Naive thymus-derived CD4-positive, alpha-beta T cell (primary cell): Measurements from ENCODE around the gene GFY. TPM values are rescaled to one million over a fixed set of nuclear protein-coding genes. Genes with fewer than 3 reads are reported as not detected.

Experiments
- ATAC-seq: fragments of 150-1000 bp; cut with Tn5 transposase; 2 replicates; pipeline ENCODE4 v1.10.0; 2021; ENCODE audit warnings: mild to moderate bottlenecking, moderate library complexity
- CTCF ChIA-PET: fragments of 350-600 bp; sonication (Branson Sonifier 250); formaldehyde crosslinking; loops from one replicate; lab custom pipeline; 2021; ENCODE audit warnings: antibody characterized with exemption; lab: Charles Lee
- POLR2A ChIA-PET: fragments of 350-600 bp; sonication (Branson Sonifier 250); formaldehyde crosslinking; loops from one replicate; lab custom pipeline; 2021; ENCODE audit warnings: antibody characterized with exemption, inconsistent platforms; lab: Charles Lee
- DNase-seq, 9 donors: peaks; one replicate each; pipeline versions ENCODE4 v3.0.0 to v3.0.0-alpha.2; 2020 to 2022; ENCODE audit warnings: mixed read lengths in 1 of 9
- H3K27ac ChIP-seq: one replicate; pipeline ENCODE4 v1.7.0; 2013; ENCODE audit warnings: mild to moderate bottlenecking, low read depth, low read length, moderate library complexity
- H3K27me3 ChIP-seq, 2 donors: one replicate each; pipeline ENCODE4 v1.7.0; 2013; ENCODE audit warnings: low read length in 2 of 2, mild to moderate bottlenecking in 2 of 2, moderate library complexity in 2 of 2; ENCODE audit not compliant: control insufficient read depth in 2 of 2, insufficient read depth in 2 of 2
- H3K36me3 ChIP-seq, 3 experiments: 1 replicate in 2 of 3; 2 replicates in 1 of 3; pipeline ENCODE4 v1.7.0; 2013; ENCODE audit warnings: low read length in 3 of 3, mild to moderate bottlenecking in 3 of 3, moderate library complexity in 1 of 3; ENCODE audit not compliant: insufficient read depth in 3 of 3, control insufficient read depth in 2 of 3
- H3K4me1 ChIP-seq, 2 donors: one replicate each; pipeline ENCODE4 v1.7.0; 2013; ENCODE audit warnings: low read length in 2 of 2, mild to moderate bottlenecking in 2 of 2, moderate library complexity in 1 of 2; ENCODE audit not compliant: control insufficient read depth in 2 of 2, insufficient read depth in 2 of 2
- H3K4me3 ChIP-seq: 2 replicates; pipeline ENCODE4 v1.7.0; 2013; ENCODE audit warnings: mild to moderate bottlenecking, low read length
- H3K9me3 ChIP-seq, 3 experiments: 1 replicate in 2 of 3; 2 replicates in 1 of 3; pipeline ENCODE4 v1.7.0; 2013; ENCODE audit warnings: low read length in 3 of 3; ENCODE audit not compliant: control insufficient read depth in 2 of 3
- H3K27ac Mint-ChIP-seq, 9 donors: one replicate each; pipeline ENCODE4 v1.8.0; 2020 to 2022; ENCODE audit warnings: mixed read lengths in 9 of 9, mild to moderate bottlenecking in 8 of 9, moderate library complexity in 5 of 9, inconsistent platforms in 2 of 9
- H3K27me3 Mint-ChIP-seq, 5 donors: one replicate each; pipeline ENCODE4 v1.8.0; 2021 to 2022; ENCODE audit warnings: mixed read lengths in 5 of 5, mild to moderate bottlenecking in 1 of 5
- H3K36me3 Mint-ChIP-seq, 5 donors: one replicate each; pipeline ENCODE4 v1.8.0; 2020 to 2022; ENCODE audit warnings: mixed read lengths in 5 of 5, mild to moderate bottlenecking in 3 of 5, inconsistent platforms in 1 of 5
- H3K4me1 Mint-ChIP-seq, 7 donors: one replicate each; pipeline ENCODE4 v1.8.0; 2020 to 2022; ENCODE audit warnings: mixed read lengths in 7 of 7, mild to moderate bottlenecking in 3 of 7, inconsistent platforms in 1 of 7
- H3K4me3 Mint-ChIP-seq, 10 donors: one replicate each; pipeline ENCODE4 v1.8.0; 2020 to 2022; ENCODE audit warnings: mild to moderate bottlenecking in 10 of 10, mixed read lengths in 10 of 10, moderate library complexity in 6 of 10, inconsistent platforms in 2 of 10
- H3K9me3 Mint-ChIP-seq, 11 donors: one replicate each; pipeline ENCODE4 v1.8.0; 2020 to 2022; ENCODE audit warnings: mixed read lengths in 11 of 11, mild to moderate bottlenecking in 4 of 11, inconsistent platforms in 1 of 11, moderate library complexity in 1 of 11
- intact Hi-C, 2 donors: fragments of 100-400 bp; cut with micrococcal nuclease; formaldehyde crosslinking; loops; one replicate each; pipeline ENCODE4 v1.15.1; 2023
- polyA plus RNA-seq, 2 donors: library from polyadenylated mRNA; unstranded; fragments of 300-500 nt; fragmentation: Illumina TruSeq; gene quantifications; one replicate each; pipeline ENCODE4 v1.2.3, GENCODE V29; 2021
- total RNA-seq, 6 experiments: library from RNA in 5 of 6; stranded (reverse) in 5 of 6; gene quantifications; 1 replicate in 5 of 6; 2 replicates in 1 of 6; pipeline ENCODE4 v1.2.3 and lab custom pipeline; 2021 to 2026

The GFY gene
- total and polyA plus RNA-seq, 7 experiments from 2014 or later: not detected

DNA sequence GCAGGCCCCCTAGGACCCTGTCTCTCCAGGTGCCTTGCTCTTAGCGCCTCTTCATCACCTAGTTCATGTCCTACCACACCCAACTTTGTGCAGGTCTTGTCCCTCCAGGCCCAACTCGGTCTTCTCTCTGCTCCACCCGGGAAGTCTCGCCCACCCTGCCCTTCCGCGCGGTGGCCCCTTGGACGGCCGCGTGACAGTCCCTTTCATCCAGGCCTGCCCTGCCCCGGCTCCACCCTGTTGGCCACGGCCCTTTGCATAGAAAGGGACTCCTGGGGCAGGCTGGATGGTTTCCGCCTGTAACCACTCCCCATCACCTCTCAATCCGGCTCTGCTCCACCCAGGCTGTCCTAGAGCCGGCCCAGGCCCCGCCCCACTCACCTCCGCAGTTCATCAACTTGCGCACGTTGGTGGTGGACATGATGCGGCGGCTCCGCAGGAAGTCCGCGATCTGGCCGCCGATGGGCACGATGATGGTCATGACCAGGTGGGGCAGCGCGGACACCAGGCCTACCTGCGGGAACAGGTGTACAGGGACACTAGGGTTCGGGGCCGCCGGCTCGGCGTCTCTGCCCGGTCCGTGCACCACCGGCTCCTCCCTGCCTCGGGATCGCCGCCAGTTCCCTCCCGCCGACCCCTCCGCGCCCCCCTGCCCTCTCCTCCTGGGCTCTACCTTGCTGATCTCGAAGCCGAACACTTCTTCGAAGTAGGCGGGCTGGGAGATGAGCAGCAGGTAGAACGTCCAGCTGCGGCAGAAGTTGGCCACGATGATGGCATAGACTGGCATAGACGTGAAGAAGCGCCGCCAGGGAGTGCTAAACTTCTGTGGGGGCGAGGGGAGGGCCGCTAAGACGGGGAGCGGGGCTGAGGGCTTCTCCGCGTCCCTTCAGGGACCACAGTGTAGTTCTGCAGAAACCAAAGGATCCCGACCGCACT is 7.2 kb downstream of the GFY start:
- no peaks in the 10 kb centered on the region for H3K9me3 ChIP-seq
- ChIA-PET CTCF (no interaction called here), POLR2A (interaction anchor here (0.6 to 1.1 kb wide), 2 partner anchors 41 to 97 kb away, joined by 3 to 4 read pairs; partner anchors contain the start of gene CD37)
- H3K27me3 Mint-ChIP-seq: peaks cover 79 to 96% (median 84%) of the 10 kb centered on the region in 5 donors
- peaks cover 0 to 2% (median 0%) of the 10 kb centered on the region in 5 donors for H3K36me3 Mint-ChIP-seq
- intact Hi-C loops: loop anchor here in 1 of 2 donors (1.0 kb wide), 1 partner anchor 11 kb away; no protein-coding TSS in a partner anchor
- H3K27ac Mint-ChIP-seq: peak overlapping the region in 3 of 9 donors; percentile 13 to 32 (median 26)
- ATAC-seq (peak; percentile 45), DNase-seq (peak in 1 of 9 donors; percentile 19)
- H3K27ac ChIP-seq: no peak overlapping the region
- peaks cover 9 to 47% of the 10 kb centered on the region in 2 donors for H3K27me3 ChIP-seq
- H3K4me3 Mint-ChIP-seq: peak overlapping the region in 6 of 10 donors; percentile 11 to 68 (median 32)
- H3K9me3 Mint-ChIP-seq: peaks cover 0 to 5% (median 0%) of the 10 kb centered on the region in 11 donors
- H3K36me3 ChIP-seq: no peaks in the 10 kb centered on the region
- H3K4me1 Mint-ChIP-seq: peaks cover 28 to 48% (median 33%) of the 10 kb centered on the region in 7 donors
- no peak overlapping the region for H3K4me3 ChIP-seq
- H3K4me1 ChIP-seq: peaks cover 7 to 36% of the 10 kb centered on the region in 2 donors

DNA sequence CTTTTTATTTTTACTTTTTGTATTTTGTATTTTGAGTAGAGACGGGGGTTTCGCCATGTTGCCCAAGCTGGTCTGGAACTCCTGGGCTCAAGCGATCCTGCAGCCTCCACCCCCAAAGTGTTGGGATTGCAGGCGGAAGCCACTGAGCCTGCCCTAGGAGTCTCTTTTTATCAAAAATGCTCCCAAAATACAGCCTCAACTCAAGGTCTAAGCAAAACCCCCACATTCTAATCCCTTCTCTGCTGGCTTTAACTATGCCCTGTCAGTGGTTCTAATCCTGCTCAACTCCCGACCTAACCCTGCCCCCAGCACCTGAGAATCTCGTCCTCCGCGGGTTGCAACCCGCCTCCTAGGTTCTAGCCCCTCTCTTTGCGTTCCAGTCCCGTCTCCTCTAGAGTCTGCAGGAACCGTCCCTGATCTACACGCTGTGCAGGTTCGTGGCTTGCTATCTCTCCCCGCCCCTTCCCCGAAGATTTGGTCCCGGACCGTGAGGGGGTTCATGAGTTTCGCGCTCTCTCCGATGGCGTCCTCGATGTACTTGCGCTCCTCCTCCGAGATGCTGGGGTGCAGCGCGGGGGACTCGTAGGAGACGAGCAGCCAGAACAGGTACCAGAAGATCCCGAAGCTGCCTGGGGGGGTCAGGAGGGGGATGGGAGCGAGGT is 8.2 kb downstream of the GFY start:
- no peak for DNase-seq
- Histone ChIP-seq H3K27me3 (peaks cover 12 to 53% of the 10 kb centered on the region in 2 donors), H3K4me3 (no peak overlapping the region), H3K9me3 (no peaks in the 10 kb centered on the region), H3K4me1 (peaks cover 3 to 27% of the 10 kb centered on the region in 2 donors), H3K27ac (no peak overlapping the region), H3K36me3 (no peaks in the 10 kb centered on the region)
- intact Hi-C loops: no loop called here
- peaks cover 0 to 2% (median 0%) of the 10 kb centered on the region in 5 donors for H3K36me3 Mint-ChIP-seq
- H3K27ac Mint-ChIP-seq: peak overlapping the region in 2 of 9 donors; percentile 32 to 51
- peaks cover 81 to 97% (median 85%) of the 10 kb centered on the region in 5 donors for H3K27me3 Mint-ChIP-seq
- peaks cover 25 to 40% (median 26%) of the 10 kb centered on the region in 7 donors for H3K4me1 Mint-ChIP-seq
- ChIA-PET POLR2A (interaction anchor here (0.6 kb wide), 1 partner anchor 42 kb away, joined by 4 read pairs; no protein-coding TSS in a partner anchor), CTCF (no interaction called here)
- peaks cover 0 to 5% (median 0%) of the 10 kb centered on the region in 11 donors for H3K9me3 Mint-ChIP-seq
- no peak for ATAC-seq
- H3K4me3 Mint-ChIP-seq: peak overlapping the region in 9 of 10 donors; percentile 35 to 74 (median 64)

DNA sequence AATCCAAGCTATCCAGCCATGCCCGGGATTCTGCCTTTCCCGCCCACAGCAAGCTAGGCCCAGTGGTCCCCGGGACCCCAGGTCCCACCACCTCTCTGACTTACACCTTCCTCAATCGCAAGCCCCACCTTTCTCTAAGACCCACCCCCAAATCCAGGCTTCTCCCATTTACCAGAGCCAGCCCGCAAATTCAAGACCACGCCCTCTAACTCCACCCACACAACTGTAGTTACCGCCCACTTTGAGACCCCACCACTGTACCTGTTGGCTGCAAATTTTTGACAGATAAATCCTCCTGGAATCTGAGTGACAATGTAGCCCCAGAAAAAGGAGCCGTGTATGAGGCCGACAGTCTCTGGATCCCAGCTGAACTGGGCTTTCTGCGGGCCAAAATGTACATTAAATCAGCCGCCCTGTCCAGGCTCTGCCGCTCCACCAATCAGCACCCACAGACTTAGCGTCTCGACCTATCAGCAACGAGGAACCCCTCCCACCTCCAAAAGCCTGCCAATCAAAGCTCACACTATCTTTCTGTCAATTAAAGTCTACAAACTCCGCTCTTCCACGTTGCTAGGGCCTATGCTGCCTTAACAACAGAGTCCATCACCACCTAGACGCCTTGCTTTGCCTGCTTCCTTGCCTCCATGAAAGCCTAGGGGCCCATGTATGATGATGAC is 9.9 kb downstream of the GFY start:
- no peak for ATAC-seq
- Mint-ChIP-seq H3K9me3 (peaks cover 0 to 5% (median 0%) of the 10 kb centered on the region in 11 donors), H3K4me3 (peak overlapping the region in 1 of 10 donors; percentile 32), H3K4me1 (peaks cover 20 to 35% (median 25%) of the 10 kb centered on the region in 7 donors), H3K36me3 (peaks cover 0 to 2% (median 0%) of the 10 kb centered on the region in 5 donors), H3K27me3 (peaks cover 84 to 97% (median 87%) of the 10 kb centered on the region in 5 donors), H3K27ac (peak overlapping the region in 2 of 9 donors; percentile 44 to 59)
- H3K4me1 ChIP-seq: peaks cover 3 to 26% of the 10 kb centered on the region in 2 donors
- ChIA-PET CTCF (no interaction called here), POLR2A (interaction anchor here (0.6 kb wide), 1 partner anchor 107 kb away, joined by 3 read pairs; no protein-coding TSS in a partner anchor)
- H3K9me3 ChIP-seq: no peaks in the 10 kb centered on the region
- intact Hi-C loops: no loop called here
- H3K27ac ChIP-seq: no peak overlapping the region
- H3K36me3 ChIP-seq: no peaks in the 10 kb centered on the region
- no peak for DNase-seq
- peaks cover 20 to 64% of the 10 kb centered on the region in 2 donors for H3K27me3 ChIP-seq
- no peak overlapping the region for H3K4me3 ChIP-seq

DNA sequence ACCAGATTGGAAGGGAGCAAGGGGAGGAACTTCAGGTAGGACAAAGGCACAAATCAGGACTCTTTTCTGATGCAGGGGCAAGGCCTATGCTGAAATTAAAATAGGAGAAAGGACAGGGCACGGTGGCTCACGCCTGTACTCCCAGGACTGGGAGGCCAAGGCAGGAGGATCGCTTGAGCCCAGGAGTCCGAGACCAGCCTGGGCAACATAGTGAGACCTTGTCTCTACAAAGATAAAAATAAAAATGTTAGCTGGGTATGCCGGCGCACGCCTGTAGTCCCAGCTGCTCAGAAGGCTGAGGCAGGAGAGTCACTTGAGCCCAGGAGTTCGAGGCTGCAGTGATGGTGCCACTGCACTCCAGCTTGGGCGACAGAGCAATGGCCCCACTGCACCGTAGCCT is 10.5 kb downstream of the GFY start:
- no peak for DNase-seq
- intact Hi-C loops: no loop called here
- Histone ChIP-seq H3K36me3 (no peaks in the 10 kb centered on the region), H3K27ac (no peak overlapping the region), H3K27me3 (peaks cover 25 to 71% of the 10 kb centered on the region in 2 donors), H3K4me3 (no peak overlapping the region), H3K4me1 (peaks cover 3 to 26% of the 10 kb centered on the region in 2 donors), H3K9me3 (no peaks in the 10 kb centered on the region)
- H3K9me3 Mint-ChIP-seq: peaks cover 0 to 2% (median 0%) of the 10 kb centered on the region in 11 donors
- H3K36me3 Mint-ChIP-seq: peaks cover 0 to 3% (median 0%) of the 10 kb centered on the region in 5 donors
- H3K27me3 Mint-ChIP-seq: peaks cover 84 to 98% (median 87%) of the 10 kb centered on the region in 5 donors
- H3K4me3 Mint-ChIP-seq: no peak overlapping the region
- H3K27ac Mint-ChIP-seq: peak overlapping the region in 3 of 9 donors; percentile 39 to 59 (median 44)
- ChIA-PET CTCF (interaction anchor here (0.9 kb wide), 1 partner anchor 27 kb away, joined by 3 read pairs; no protein-coding TSS in a partner anchor), POLR2A (interaction anchor here (1.0 to 1.1 kb wide), 2 partner anchors 10 to 20 kb away, joined by 3 to 4 read pairs; no protein-coding TSS in a partner anchor)
- no peak for ATAC-seq
- peaks cover 21 to 35% (median 28%) of the 10 kb centered on the region in 7 donors for H3K4me1 Mint-ChIP-seq

DNA sequence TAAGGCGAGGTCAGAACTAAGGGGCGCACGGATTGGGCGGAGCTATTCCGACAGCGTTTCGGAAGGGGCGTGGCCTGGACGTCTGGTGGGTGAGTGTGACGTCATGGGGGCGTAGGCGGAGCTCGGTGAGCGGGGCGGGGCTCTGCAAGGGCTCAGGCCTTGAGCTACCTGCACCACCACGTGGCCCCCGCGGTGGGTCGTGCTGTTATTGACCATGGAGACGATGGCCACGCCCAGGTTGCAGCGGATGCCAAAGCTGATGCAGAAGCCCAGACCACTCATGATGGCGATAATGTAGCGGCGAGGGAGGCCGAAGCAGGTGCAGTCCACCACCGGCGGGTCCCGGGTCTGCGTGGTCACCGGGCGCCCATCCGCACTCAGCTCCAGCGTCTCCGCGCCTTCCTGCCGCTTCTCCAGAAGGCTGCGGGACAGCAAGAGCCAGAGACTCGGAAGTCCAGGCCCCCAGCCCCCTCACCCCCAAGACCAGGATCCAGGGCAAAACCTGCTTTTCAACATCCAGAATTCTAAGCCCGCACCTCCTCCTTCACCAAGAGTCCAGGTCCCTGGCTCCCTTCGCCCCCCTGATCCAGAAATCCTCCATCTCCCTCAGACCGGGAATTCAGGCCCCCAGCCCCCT is 11.3 kb downstream of the GFY start:
- H3K27me3 Mint-ChIP-seq: peaks cover 85 to 95% (median 88%) of the 10 kb centered on the region in 5 donors
- intact Hi-C loops: no loop called here
- H3K9me3 ChIP-seq: no peaks in the 10 kb centered on the region
- H3K27me3 ChIP-seq: peaks cover 27 to 70% of the 10 kb centered on the region in 2 donors
- peaks cover 0 to 2% (median 0%) of the 10 kb centered on the region in 11 donors for H3K9me3 Mint-ChIP-seq
- POLR2A ChIA-PET: interaction anchor here (0.7 to 1.1 kb wide), 3 partner anchors 9 to 25 kb away, joined by 3 to 4 read pairs (median 4); no protein-coding TSS in a partner anchor
- CTCF ChIA-PET: interaction anchor here (0.9 kb wide), 1 partner anchor 27 kb away, joined by 3 read pairs; no protein-coding TSS in a partner anchor
- no peak overlapping the region for H3K27ac ChIP-seq
- peak overlapping the region in 2 of 9 donors; percentile 19 to 62 for H3K27ac Mint-ChIP-seq
- H3K4me1 Mint-ChIP-seq: peaks cover 23 to 39% (median 30%) of the 10 kb centered on the region in 7 donors
- H3K4me3 ChIP-seq: no peak overlapping the region
- peaks cover 3 to 26% of the 10 kb centered on the region in 2 donors for H3K4me1 ChIP-seq
- DNase-seq (peak in 4 of 9 donors; percentile 23 to 73 (median 42)), ATAC-seq (peak; percentile 64)
- peaks cover 0 to 5% (median 0%) of the 10 kb centered on the region in 5 donors for H3K36me3 Mint-ChIP-seq
- H3K36me3 ChIP-seq: no peaks in the 10 kb centered on the region
- H3K4me3 Mint-ChIP-seq: peak overlapping the region in 3 of 10 donors; percentile 6 to 38 (median 17)
